Measurements from ENCODE around the gene ATP6V1C2.

The ATP6V1C2 gene

GRCh38 chr2:10757814-10758286 is 36.4 kb downstream of the ATP6V1C2 start:
- WGBS, 2 experiments (ENCODE audit: insufficient coverage in 2 of 2) = 100% methylated on average over 2 of the region's 6 CpGs
- Histone ChIP-seq H3K4me3 (ENCODE audit: extremely low read depth, insufficient read depth, low read length, poor library complexity, severe bottlenecking) (no peak overlapping the region), H3K9me3 (ENCODE audit: control insufficient read depth, low read length) (no peaks in the 10 kb centered on the region), H3K36me3 (ENCODE audit: control insufficient read depth, insufficient read depth, low read length) (no peaks in the 10 kb centered on the region), H3K4me1 (ENCODE audit: control insufficient read depth, insufficient read depth, low read length, poor library complexity, severe bottlenecking) (no peaks in the 10 kb centered on the region), H3K27ac (ENCODE audit: low read depth, low read length, severe bottlenecking) (no peak overlapping the region)

GRCh38 chr2:10759151-10759714 is 37.8 kb downstream of the ATP6V1C2 start:
- H3K4me1 ChIP-seq (ENCODE audit: control insufficient read depth, insufficient read depth, low read length, poor library complexity, severe bottlenecking) = no peaks in the 10 kb centered on the region
- H3K4me3 ChIP-seq (ENCODE audit: extremely low read depth, insufficient read depth, low read length, poor library complexity, severe bottlenecking) = no peak overlapping the region
- no peak overlapping the region for H3K27ac ChIP-seq (ENCODE audit: low read depth, low read length, severe bottlenecking)
- 87 to 91% methylated on average over 9 to 11 of the region's 11 CpGs for WGBS, 2 experiments (ENCODE audit: insufficient coverage in 2 of 2)
- no peaks in the 10 kb centered on the region for H3K36me3 ChIP-seq (ENCODE audit: control insufficient read depth, insufficient read depth, low read length)
- no peaks in the 10 kb centered on the region for H3K9me3 ChIP-seq (ENCODE audit: control insufficient read depth, low read length)

GRCh38 chr2:10760794-10761504 is 39.5 kb downstream of the ATP6V1C2 start:
- 92% methylated on average over 12 to 13 of the region's 13 CpGs for WGBS, 2 experiments (ENCODE audit: insufficient coverage in 2 of 2)
- H3K9me3 ChIP-seq (ENCODE audit: control insufficient read depth, low read length) = no peaks in the 10 kb centered on the region
- no peaks in the 10 kb centered on the region for H3K36me3 ChIP-seq (ENCODE audit: control insufficient read depth, insufficient read depth, low read length)
- no peak overlapping the region for H3K4me3 ChIP-seq (ENCODE audit: extremely low read depth, insufficient read depth, low read length, poor library complexity, severe bottlenecking)
- no peak overlapping the region for H3K27ac ChIP-seq (ENCODE audit: low read depth, low read length, severe bottlenecking)
- H3K4me1 ChIP-seq (ENCODE audit: control insufficient read depth, insufficient read depth, low read length, poor library complexity, severe bottlenecking) = no peaks in the 10 kb centered on the region

- Histone ChIP-seq H3K4me3 (ENCODE audit: extremely low read depth, insufficient read depth, low read length, poor library complexity, severe bottlenecking) (no peak overlapping the region), H3K36me3 (ENCODE audit: control insufficient read depth, insufficient read depth, low read length) (no peaks in the 10 kb centered on the region), H3K27ac (ENCODE audit: low read depth, low read length, severe bottlenecking) (no peak overlapping the region), H3K4me1 (ENCODE audit: control insufficient read depth, insufficient read depth, low read length, poor library complexity, severe bottlenecking) (no peaks in the 10 kb centered on the region), H3K9me3 (ENCODE audit: control insufficient read depth, low read length) (no peaks in the 10 kb centered on the region)
- WGBS, 2 experiments (ENCODE audit: insufficient coverage in 2 of 2) = 89 to 98% methylated on average over 7 of the region's 9 CpGs
These were observed 40.2 kb downstream of the ATP6V1C2 start for GRCh38 chr2:10761591-10761990.

GRCh38 chr2:10762651-10763460 is 41.4 kb downstream of the ATP6V1C2 start:
- Histone ChIP-seq H3K27ac (ENCODE audit: low read depth, low read length, severe bottlenecking) (no peak overlapping the region), H3K4me1 (ENCODE audit: control insufficient read depth, insufficient read depth, low read length, poor library complexity, severe bottlenecking) (no peaks in the 10 kb centered on the region), H3K4me3 (ENCODE audit: extremely low read depth, insufficient read depth, low read length, poor library complexity, severe bottlenecking) (no peak overlapping the region), H3K9me3 (ENCODE audit: control insufficient read depth, low read length) (no peaks in the 10 kb centered on the region), H3K36me3 (ENCODE audit: control insufficient read depth, insufficient read depth, low read length) (no peaks in the 10 kb centered on the region)
- WGBS, 2 experiments (ENCODE audit: insufficient coverage in 2 of 2) = 76 to 85% methylated on average over 14 to 23 of the region's 25 CpGs

GRCh38 chr2:10763461-10763800 is 42.0 kb downstream of the ATP6V1C2 start:
- no peaks in the 10 kb centered on the region for H3K9me3 ChIP-seq (ENCODE audit: control insufficient read depth, low read length)
- H3K4me3 ChIP-seq (ENCODE audit: extremely low read depth, insufficient read depth, low read length, poor library complexity, severe bottlenecking) = no peak overlapping the region
- no peak overlapping the region for H3K27ac ChIP-seq (ENCODE audit: low read depth, low read length, severe bottlenecking)
- WGBS, 2 experiments (ENCODE audit: insufficient coverage in 2 of 2) = 91 to 93% methylated on average over 9 of the region's 9 CpGs
- H3K36me3 ChIP-seq (ENCODE audit: control insufficient read depth, insufficient read depth, low read length) = no peaks in the 10 kb centered on the region
- no peaks in the 10 kb centered on the region for H3K4me1 ChIP-seq (ENCODE audit: control insufficient read depth, insufficient read depth, low read length, poor library complexity, severe bottlenecking)

- no peaks in the 10 kb centered on the region for H3K4me1 ChIP-seq (ENCODE audit: control insufficient read depth, insufficient read depth, low read length, poor library complexity, severe bottlenecking)
- no peak overlapping the region for H3K4me3 ChIP-seq (ENCODE audit: extremely low read depth, insufficient read depth, low read length, poor library complexity, severe bottlenecking)
- 87 to 93% methylated on average over 17 to 18 of the region's 18 CpGs for WGBS, 2 experiments (ENCODE audit: insufficient coverage in 2 of 2)
- no peak overlapping the region for H3K27ac ChIP-seq (ENCODE audit: low read depth, low read length, severe bottlenecking)
- H3K9me3 ChIP-seq (ENCODE audit: control insufficient read depth, low read length) = no peaks in the 10 kb centered on the region
- H3K36me3 ChIP-seq (ENCODE audit: control insufficient read depth, insufficient read depth, low read length) = no peaks in the 10 kb centered on the region
These were observed 42.8 kb downstream of the ATP6V1C2 start for GRCh38 chr2:10764096-10764785.

- no peaks in the 10 kb centered on the region for H3K4me1 ChIP-seq (ENCODE audit: control insufficient read depth, insufficient read depth, low read length, poor library complexity, severe bottlenecking)
- no peaks in the 10 kb centered on the region for H3K9me3 ChIP-seq (ENCODE audit: control insufficient read depth, low read length)
- no peaks in the 10 kb centered on the region for H3K36me3 ChIP-seq (ENCODE audit: control insufficient read depth, insufficient read depth, low read length)
- no peak overlapping the region for H3K27ac ChIP-seq (ENCODE audit: low read depth, low read length, severe bottlenecking)
- 72% methylated on average over 3 of the region's 4 CpGs; no CpG with 5 or more reads in 1 of the 2 experiments for WGBS, 2 experiments (ENCODE audit: insufficient coverage in 2 of 2)
- no peak overlapping the region for H3K4me3 ChIP-seq (ENCODE audit: extremely low read depth, insufficient read depth, low read length, poor library complexity, severe bottlenecking)
These were observed 43.5 kb downstream of the ATP6V1C2 start for GRCh38 chr2:10764896-10765295.

- Histone ChIP-seq H3K36me3 (ENCODE audit: control insufficient read depth, insufficient read depth, low read length) (no peaks in the 10 kb centered on the region), H3K27ac (ENCODE audit: low read depth, low read length, severe bottlenecking) (no peak overlapping the region), H3K4me3 (ENCODE audit: extremely low read depth, insufficient read depth, low read length, poor library complexity, severe bottlenecking) (no peak overlapping the region), H3K4me1 (ENCODE audit: control insufficient read depth, insufficient read depth, low read length, poor library complexity, severe bottlenecking) (no peaks in the 10 kb centered on the region), H3K9me3 (ENCODE audit: control insufficient read depth, low read length) (no peaks in the 10 kb centered on the region)
- WGBS, 2 experiments (ENCODE audit: insufficient coverage in 2 of 2) = 80 to 83% methylated on average over 4 to 5 of the region's 5 CpGs
These were observed 44.0 kb downstream of the ATP6V1C2 start for GRCh38 chr2:10765461-10765860.

GRCh38 chr2:10765914-10766313 is 44.5 kb downstream of the ATP6V1C2 start:
- H3K36me3 ChIP-seq (ENCODE audit: control insufficient read depth, insufficient read depth, low read length) = no peaks in the 10 kb centered on the region
- 90 to 100% methylated on average over 6 to 12 of the region's 12 CpGs for WGBS, 2 experiments (ENCODE audit: insufficient coverage in 2 of 2)
- no peaks in the 10 kb centered on the region for H3K9me3 ChIP-seq (ENCODE audit: control insufficient read depth, low read length)
- no peak overlapping the region for H3K27ac ChIP-seq (ENCODE audit: low read depth, low read length, severe bottlenecking)
- H3K4me1 ChIP-seq (ENCODE audit: control insufficient read depth, insufficient read depth, low read length, poor library complexity, severe bottlenecking) = no peaks in the 10 kb centered on the region
- H3K4me3 ChIP-seq (ENCODE audit: extremely low read depth, insufficient read depth, low read length, poor library complexity, severe bottlenecking) = no peak overlapping the region

Data from mesodermal cell (in vitro differentiated cells).